Measurements from ENCODE around the gene EXD3.

EXD3 gene

DNA sequence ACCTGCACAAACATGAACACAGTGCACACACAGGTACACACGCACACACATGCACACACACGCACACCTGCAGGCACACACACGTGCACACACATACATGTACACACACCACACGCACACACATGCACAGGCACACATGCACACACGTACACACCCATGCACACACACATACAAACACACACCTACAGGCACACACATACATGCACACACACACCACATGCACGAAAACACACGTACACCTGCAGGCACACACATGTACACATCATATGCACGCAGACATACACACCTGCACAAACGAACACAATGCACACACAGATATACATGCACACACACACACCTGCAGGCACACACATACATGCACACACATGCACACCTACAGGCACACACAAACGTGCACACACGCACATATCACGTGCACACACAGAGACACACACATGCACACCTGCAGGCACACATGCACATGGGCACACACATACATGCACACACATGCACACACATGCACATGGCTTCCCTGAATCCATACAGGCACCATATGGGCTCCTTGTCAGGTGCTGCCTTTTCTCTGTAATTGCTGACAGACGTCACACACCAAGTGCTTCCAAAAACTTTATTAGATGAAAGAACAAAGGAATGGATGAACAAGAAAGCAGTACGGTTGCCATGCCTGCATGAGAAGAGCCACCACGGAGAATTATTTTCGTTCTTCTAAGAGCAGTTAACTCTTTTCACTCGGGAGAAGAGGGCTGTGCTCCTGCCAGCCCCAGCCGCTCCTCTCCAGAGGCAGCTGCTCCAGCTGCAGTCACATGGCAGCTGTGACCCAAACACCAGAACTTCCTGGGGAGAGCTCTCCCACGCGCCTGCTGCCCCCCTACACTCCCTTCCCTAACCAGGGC is 57.2 kb downstream of the EXD3 start:
- no peak for DNase-seq (ENCODE audit: low spot score)

DNA sequence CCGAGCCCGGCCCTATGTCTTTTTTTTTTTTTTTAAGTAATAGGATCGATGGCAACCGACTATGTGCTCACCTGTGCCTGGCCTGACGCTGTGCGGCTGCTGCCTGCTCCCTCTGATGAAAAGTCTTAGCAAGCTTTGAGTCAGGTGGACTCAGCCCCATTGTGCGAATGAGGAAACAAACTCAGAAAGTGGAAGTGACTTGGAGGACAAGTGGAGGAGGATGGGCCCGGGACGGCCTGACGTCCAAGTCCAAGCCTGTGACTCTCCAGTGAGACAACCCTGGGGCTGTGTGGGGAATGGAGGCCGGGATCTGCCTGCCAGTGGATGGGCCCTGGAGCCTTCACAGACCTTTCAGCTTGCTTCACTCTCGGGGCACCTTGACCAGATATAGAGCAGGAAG is 57.9 kb downstream of the EXD3 start:
- DNase-seq (ENCODE audit: low spot score) = no peak

DNA sequence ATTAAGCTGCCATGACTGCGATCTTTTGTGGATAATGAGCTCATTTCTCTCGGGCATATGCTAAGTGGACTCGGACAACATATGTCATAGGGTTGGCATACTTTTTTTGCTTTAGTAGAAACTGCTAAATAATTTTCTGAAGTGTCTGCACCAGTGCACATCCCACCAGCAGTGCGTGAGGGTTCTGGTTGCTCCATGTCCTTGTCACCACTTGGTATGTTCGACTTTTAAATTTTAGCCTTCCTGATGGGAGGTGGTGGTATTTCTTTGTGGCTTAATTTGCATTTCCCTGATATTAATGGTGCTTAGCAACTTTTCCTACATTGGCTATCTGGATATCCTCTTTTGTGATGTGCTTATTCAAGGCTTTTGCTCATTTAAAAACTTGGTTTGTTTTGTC is 63.1 kb downstream of the EXD3 start:
- no peak for DNase-seq (ENCODE audit: low spot score)

DNA sequence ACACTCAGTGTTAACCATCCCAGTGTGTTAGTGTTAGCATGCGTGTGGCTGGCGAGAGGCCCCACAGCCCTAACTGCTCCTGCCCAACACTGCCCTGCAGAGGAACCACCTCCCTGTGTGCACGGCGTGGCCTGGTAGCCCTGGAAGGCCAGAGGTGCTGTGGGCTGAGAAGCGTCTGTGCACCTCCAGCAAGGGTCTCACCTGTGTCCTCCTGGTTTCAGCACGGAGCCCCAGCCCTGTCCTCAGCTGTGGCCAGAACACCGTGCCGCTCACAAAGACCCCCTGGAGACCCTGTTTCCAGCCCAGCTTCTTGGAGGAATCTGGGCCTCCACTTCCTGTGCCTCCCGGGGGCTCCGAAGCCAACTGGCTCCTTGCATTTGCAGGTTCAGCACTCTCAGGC is 64.8 kb downstream of the EXD3 start:
- no peak for DNase-seq (ENCODE audit: low spot score)

DNA sequence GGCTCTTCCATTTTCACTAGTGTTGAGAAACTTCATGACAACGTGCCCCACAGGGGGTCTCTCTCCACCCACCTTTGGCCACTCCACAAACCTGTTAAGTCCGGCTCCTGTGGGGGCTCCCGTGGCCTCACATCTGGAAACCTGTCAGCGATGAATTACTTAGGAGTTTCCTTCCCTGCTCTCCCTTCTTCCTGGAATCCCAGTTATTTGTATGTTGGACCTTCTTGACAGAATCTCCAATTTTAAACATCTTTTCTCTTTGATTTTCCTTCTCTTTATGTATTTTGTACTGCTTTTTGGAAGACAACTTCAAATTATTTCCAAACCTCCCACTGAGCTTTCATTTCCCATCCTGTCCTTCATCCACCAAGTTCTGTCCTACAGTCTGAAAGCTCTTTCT is 65.8 kb downstream of the EXD3 start:
- no peak for DNase-seq (ENCODE audit: low spot score)

DNA sequence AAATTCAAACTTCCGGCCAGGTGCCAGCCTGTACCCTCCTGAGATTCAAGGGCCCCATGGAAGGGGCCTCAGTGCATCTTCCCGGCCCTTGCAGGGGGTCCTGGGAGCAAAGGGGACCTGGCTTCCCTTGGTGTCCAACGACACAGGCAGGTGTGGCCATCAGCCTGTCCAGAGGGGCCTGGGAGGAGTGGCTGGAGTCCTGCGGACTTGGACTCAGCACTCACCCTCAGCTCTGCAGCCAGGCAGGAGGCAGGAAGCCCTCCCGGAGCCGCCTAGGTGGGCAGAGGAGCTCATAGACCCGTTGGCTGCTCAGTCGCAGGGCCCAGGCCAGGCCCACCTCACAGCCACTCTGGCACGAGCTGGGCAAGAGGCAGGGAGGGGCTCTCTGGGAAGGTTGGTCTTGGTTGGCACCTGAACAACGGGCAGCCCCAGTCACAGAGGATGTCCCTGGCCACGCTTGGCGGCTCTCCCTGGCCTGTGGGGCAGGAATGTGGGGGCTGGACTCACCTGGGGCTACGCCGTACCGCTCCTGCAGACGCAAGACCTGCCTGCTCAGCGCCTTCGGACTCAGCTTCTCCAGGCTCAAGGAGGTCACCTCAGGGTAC is 67.1 kb downstream of the EXD3 start:
- DNase-seq (ENCODE audit: low spot score) = no peak

DNA sequence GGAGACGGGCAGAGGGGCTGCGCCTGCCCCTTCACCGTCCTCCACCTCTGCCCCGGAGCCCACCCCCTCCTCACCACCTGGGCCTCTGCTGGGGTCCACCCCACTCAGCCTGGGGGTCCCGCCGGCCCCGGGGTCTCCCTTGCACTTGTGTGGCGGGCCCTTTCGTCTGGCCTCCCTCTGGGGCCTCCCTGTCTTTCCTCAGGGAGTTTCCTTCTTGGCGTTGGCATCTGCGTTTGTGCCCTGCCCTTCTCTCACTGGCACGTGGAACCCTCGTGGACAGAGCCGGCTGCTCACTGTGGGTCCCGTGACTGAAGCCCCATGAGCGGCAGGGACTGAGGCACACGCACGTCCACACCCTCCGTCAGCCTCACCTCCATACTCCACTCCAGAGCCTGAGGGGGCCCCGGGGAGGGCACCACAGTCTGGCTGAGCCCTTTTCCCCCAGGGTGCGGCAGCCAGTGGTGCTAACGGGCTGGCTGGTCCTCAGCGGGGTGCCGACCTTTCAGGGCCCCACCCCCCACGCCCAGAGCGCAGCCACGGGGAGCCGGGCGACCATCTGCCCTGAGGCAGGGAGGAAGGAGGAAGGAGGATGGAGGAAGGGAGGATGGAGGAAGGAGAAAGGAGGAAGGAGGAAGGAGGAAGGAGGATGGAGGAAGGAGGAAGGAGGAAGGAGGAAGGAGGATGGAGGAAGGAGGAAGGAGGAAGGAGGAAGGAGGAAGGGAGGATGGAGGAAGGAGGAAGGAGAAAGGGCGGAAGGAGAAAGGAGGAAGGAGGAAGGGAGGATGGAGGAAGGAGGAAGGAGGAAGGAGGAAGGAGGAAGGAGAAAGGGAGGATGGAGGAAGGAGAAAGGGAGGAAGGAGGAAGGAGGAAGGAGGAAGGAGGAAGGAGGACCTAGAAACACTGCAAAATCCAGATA is 67.9 kb downstream of the EXD3 start:
- no peak for DNase-seq (ENCODE audit: low spot score)

DNA sequence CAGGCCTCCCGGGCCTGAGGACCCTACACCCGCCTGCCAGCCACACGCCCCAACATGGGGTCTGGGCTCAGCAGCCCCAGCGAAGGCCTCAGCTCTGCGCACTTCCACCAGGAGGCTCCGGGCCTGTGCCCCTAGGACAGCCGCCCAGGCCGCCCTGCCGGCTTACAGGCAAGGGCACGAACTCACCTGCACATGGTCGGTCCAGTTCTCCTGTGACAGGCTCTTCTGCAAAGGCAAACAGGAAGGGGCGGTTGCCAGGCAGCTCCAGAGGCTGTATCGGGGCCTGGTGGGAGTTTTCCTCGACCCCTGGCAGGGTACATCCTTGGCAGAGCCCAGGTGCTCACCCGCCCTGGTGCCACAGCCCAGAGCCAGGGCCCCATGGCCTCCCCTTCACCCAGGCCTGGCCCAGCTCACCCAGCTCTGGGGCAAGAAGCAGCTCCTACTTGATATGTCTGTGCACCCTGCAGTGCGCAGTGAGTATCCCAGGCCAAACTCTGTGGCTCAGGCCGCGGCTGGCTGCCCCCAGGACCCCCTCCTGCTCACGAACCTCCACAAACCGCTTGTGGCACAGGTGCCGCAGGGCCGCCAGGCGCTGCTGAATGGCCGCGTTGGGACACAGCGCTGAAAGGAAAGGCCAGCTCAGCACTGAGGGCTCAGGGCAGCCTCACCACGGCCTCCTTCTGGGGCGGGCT is 68.7 kb downstream of the EXD3 start:
- DNase-seq (ENCODE audit: low spot score) = no peak

DNA sequence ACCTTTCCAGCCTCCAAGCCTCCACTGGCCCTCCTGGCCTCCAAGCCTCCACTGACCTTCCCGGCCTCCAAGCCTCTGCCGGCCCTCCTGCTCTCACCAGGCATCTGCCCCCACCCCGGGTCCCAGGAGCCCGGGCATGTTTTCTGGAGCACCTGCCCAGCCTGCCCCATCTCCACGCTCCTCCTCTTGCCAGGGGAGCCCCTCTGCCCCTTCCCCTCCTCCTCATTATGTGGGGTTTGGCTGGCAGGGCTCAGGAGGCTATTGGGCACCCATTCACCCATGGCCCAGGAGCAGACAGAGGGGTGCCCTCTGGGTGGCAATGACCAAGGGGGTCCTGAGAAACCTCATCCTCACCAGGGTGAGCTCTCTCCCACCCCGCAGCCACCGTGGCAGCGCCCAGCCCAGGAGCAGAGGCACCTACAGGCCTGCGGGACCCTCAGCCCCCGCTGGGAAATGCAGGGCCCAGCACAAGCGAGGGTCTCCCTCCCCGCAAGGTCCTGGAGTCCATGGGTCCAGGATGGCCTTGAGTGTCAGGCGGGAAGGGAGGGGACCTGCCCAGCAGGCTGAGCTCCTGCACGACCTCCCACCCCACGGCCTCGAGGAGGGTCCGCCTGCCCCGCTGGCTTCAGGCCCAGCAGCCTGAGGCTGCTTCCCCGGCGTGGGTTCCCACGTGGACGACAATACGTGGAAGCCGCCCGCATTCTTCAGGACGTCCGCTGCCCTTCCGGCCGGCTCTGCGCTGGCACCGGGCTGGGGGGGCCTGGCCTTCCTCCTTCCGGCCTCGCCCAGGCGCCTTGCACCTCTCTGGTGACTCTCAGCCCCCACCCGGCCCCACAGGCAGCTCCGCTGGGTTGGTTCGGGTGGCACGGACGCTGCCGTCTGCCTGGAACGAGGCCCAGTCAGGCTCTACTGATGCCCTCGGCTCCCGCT is 69.5 kb downstream of the EXD3 start:
- no peak for DNase-seq (ENCODE audit: low spot score)

DNA sequence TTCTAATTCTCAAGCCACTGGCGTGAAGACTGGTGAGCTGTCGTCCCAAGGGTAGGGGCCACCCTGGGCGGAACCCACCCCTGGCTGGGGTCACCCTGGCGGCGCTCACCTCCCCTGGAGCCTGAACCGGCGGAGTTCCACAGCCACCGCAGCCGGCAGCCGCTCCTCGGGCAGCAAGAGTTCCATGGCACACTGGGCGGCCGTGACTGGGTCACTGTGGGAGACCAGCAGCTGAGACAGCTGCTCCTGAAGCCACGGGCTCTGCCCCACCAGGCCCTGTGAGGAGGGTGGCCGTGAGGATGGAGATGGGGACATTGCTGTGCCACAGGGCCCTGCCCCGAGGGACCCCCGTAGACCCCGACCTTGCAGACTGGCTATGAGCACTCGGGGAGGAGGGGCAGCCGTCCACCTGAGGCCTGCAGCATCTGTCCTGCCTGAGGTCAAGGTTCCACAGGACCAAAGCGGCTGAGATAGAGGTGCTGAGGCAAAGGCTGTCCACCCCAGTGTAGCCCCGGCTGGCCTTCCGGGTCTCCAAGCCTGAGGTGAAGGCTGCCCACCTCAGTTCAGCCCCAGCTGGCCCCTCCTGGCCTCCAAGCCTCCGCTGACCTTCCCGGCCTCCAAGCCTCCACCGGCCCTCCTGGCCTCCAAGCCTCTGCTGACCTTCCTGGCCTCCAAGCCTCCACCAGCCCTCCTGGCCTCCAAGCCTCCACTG is 70.3 kb downstream of the EXD3 start:
- DNase-seq (ENCODE audit: low spot score) = no peak

DNA sequence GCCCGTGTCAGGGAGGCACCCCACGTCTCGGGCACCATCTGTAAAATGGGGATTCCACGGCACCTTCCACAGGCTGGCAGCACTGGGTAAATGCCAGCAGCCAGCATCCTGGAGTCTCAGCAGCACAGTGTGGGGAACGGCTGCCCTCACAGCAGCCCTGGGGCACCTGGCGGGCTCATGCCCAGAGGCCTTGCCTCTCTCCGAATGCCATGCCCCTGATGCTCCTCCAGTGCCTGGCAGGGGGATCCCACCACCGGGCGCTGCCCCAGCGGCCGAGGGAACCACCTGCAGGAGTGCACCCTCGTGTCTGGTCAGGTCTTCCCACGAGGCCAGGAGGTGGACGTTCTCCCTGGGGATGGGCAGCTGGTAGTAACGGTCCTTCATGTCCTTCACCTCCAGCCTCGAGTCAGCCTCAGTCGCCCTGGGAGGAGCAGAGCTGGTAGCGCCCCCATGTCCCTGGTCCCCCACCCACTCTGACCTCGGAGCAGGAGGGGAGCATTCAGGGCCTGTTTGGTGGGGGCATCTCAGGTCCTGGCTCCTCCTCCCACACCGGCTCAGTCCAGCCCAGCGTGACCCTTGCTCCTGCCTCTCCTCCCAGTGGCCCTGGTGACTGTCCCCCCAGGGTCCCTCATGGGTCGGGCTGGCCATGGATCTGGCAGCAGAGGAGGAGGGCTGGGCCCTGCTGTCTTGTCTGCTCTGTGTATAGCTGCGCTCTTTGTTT is 71.0 kb downstream of the EXD3 start:
- DNase-seq (ENCODE audit: low spot score) = no peak

DNA sequence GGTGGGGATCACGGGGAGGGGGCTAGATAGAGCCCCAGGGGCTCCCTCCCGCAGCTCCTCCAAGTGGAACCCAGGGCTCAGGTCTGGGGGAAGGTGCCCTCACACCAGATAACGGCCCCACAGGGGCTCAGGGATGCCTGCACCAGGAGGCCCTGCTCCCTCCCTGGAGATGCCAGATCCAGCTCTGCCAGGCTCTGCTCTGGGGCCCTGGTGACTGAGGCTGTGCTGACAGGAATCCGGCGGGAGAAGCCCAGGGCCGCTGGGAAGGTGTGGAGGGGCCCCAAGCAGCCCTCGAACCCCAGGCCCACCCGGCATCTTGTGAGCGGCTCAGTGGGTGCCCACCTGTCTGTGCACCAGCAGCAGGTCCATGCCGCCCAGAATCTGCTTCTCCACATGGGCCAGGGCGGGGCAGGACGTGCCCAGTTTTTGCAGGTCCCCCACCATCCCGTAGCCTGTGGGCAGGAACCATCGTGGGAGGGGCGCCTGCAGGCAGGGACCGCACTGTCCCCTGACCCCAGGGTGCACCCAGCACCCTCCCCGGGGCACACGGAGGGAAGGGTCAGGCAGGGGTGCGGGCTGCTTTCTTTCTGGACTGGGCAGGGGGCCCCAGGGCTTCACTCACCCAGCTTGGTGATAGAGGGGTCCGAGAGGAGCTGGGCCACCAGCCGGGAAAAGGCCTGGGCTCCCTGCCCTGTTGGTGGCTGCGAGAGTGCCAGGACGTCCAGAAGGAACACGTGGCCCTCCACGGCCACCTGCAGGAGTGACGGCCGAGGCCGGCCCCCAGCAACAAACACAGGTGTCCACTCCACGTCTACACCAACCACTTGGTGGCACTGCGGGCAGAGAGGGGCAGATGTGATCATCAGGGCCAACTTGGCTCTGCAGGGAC is 72.0 kb downstream of the EXD3 start:
- DNase-seq (ENCODE audit: low spot score) = no peak

DNA sequence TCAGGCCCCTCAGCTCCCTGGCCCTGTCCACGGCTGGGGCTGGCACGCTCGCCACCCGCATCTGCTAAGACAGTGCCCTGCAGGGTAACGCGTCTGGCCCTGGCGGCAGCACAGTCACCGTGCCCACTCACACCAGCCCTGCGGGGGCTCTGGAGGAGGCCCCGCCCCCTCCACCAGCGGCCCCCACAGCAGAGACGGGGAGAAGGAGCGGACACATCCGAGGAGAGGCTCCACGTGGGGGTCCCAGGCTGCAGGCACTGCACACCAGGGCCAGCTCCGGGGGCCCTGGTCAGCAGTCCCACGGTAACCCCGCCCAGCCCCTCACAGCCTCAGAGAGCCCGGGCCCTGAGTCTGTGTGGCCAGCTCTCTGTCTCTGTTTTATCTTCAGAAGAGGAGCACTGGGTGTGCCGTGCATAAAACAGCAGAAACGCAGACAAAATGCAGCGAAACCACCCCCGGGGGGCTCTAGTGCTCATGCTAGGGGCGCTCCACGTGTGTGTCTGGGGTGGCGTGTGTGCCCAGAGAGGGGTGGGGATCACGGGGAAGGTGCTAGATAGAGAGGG is 73.4 kb downstream of the EXD3 start:
- DNase-seq (ENCODE audit: low spot score) = no peak

DNA sequence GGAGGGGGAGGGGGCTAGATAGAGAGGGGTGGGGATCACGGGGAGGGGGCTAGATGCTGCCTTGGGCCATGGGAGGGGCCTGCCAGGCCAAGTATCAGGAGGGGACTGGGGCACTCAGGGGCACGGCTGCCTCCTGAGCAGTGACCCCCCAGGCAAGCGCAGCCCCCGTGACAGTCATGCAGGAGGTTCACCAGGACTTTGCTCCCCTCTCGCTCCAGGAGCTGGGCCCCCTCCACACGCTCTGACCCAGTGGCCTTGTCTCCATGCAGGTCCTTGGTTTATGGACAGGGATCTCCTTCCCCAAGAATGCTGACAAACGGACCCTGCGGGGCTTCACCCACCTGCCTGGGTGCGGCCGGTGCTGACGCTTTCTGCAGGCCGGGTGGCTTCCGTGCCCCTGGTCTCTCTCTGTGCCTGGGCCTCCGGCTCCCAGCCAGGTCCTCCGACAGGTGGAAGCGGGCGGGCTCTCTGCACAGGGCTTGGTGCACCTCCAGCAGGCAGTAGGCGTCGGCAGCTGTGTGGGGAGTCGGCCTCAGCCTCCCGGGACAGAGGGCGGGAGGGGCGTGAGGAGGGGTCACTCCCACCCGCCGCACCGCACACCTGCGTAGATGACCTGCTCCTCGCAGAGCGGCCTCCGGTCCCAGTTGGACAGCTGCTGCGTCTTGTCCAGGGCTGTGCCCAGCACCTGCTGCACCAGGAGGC is 74.0 kb downstream of the EXD3 start:
- no peak for DNase-seq (ENCODE audit: low spot score)

DNA sequence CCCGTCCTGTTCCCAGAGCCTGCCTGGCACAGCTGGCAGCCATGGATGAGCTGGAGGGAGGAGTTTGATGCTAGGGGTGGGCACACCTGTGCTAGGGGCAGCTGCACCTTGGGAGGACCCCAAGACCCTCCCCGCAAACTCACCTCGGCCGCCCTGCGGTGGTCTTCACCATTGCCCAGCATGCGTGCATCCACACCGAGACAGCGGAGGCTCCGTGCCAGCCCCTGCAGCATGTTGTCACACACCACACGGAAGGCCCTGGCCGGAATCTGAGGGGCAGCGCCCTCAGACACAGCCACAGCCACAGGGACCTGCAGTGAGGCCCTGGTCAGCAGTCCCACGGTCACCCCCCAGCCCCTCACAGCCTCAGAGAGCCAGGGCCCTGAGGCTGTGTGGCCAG is 75.0 kb downstream of the EXD3 start:
- no peak for DNase-seq (ENCODE audit: low spot score)

DNA sequence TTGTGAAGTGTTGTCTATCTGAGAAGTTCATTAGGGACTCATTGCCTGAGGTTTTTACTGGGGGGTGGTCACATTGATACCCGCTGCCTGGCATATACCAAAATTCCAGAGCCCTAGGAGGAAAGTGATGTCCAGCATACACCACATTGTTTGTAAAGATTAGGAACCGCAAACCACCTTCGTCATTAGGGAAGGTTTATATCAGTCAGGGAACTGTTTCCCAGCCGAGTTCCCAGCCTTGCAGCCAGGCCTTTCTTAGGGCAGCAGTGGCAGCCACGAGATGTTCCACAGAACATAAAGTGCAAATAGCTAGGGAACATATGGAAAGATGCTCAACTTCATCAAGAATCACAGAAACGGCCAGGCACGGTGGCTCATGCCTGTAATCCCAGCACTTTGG is 80.5 kb downstream of the EXD3 start:
- DNase-seq (ENCODE audit: low spot score) = no peak

DNA sequence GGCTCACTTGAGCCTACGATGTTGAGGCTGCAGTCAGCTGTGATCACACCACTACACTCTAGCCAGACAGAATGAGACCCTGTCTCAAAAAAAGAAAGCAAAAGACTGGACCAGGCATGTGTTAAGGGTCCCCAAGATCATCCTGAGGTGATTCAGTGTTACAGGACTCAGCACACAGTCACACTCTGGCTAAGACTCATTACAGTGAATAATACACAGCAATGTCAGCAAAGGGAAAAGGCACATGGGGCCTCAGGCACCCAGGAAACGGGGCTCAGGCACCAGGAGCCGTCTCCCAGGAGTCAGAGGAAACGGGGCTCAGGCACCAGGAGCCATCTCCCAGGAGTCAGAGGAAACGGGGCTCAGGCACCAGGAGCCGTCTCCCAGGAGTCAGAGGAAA is 81.7 kb downstream of the EXD3 start:
- no peak for DNase-seq (ENCODE audit: low spot score)
